ENCODE results near the gene HSFX2.

GRCh38 chrX:149610511-149610910 is 15.4 kb upstream of the HSFX2 start:
- no peak for TF ChIP-seq CTCF (IDR thresholded peaks at IDR 0.05; ENCODE audit: low read length)
- TF ChIP-seq EZH2 (optimal IDR thresholded peaks at IDR 0.05; ENCODE audit: low read depth, low read length): no peak
